H1 (cell line): ENCODE data around the gene C19orf25.

ENCODE experiments used
- CBX5 ChIP-seq: fragments of 300-800, 300-1000 bp; sonication (generic); IDR thresholded peaks from 2 replicates; pipeline ENCODE4 v1.7.1; 2016; ENCODE audit warnings: antibody characterized with exemption, low read length, low read depth
- CTCF ChIP-seq, 3 experiments: IDR thresholded peaks; 1 replicate in 2 of 3; 2 replicates in 1 of 3; pipeline versions ENCODE4 v1.5.1 to v1.6.1; 2011; ENCODE audit warnings: low read length in 3 of 3, mild to moderate bottlenecking in 3 of 3, inconsistent platforms in 2 of 3, low read depth in 1 of 3, moderate library complexity in 1 of 3; ENCODE audit not compliant: insufficient read depth in 1 of 3; ENCODE audit errors: control extremely low read depth in 1 of 3
- EGR1 ChIP-seq: IDR thresholded peaks from 2 replicates; pipeline ENCODE4 v1.6.1; 2011; ENCODE audit warnings: low read depth, low read length, borderline replicate concordance
- EP300 ChIP-seq, 2 experiments: IDR thresholded peaks; 1 replicate in 1 of 2; 2 replicates in 1 of 2; pipeline ENCODE4 v1.6.1; 2011 to 2012; ENCODE audit warnings: low read depth in 2 of 2, low read length in 2 of 2, mild to moderate bottlenecking in 2 of 2, borderline replicate concordance in 1 of 2, inconsistent platforms in 1 of 2, moderate library complexity in 1 of 2
- EZH2 ChIP-seq: fragments of 200-600 bp; sonication (generic); IDR thresholded peaks from 2 replicates; pipeline ENCODE4 v1.7.1; 2012; ENCODE audit warnings: low read depth, mild to moderate bottlenecking, moderate library complexity, low read length, inconsistent platforms; ENCODE audit not compliant: severe bottlenecking
- KDM1A ChIP-seq: fragments of 200-600, 300-600 bp; sonication (generic); IDR thresholded peaks from 2 replicates; pipeline ENCODE4 v1.7.1; 2016; ENCODE audit warnings: mild to moderate bottlenecking, low read length, borderline replicate concordance
- NRF1 ChIP-seq: IDR thresholded peaks from 2 replicates; pipeline ENCODE4 v1.6.1; 2011; ENCODE audit warnings: mild to moderate bottlenecking, low read depth, low read length, improper control_type of control experiment
- SP4 ChIP-seq: IDR thresholded peaks from 2 replicates; pipeline ENCODE4 v1.6.1; 2012; ENCODE audit warnings: low read length, inconsistent platforms
- SUZ12 ChIP-seq: fragments of 200-600 bp; sonication (generic); IDR thresholded peaks from 2 replicates; pipeline ENCODE4 v1.6.1; 2012; ENCODE audit warnings: mild to moderate bottlenecking, inconsistent platforms, low read length, moderate library complexity, mixed read lengths
- TEAD4 ChIP-seq: IDR thresholded peaks from 2 replicates; pipeline ENCODE4 v1.6.1; 2012; ENCODE audit warnings: low read depth, low read length, inconsistent platforms, mixed read lengths
- YY1 ChIP-seq: IDR thresholded peaks from 2 replicates; pipeline ENCODE4 v1.6.1; 2011; ENCODE audit warnings: low read depth, mild to moderate bottlenecking, low read length

GRCh38 chr19:1508507-1508856, 29.5 kb upstream of the C19orf25 start:
- TF ChIP-seq KDM1A: peak; percentile 63; the same call in 1 of the 2 replicates
- no peak for TF ChIP-seq EP300 (IDR thresholded peaks at IDR 0.05; ENCODE audit: borderline replicate concordance in 1 of 2, low read depth in 2 of 2, low read length in 2 of 2)
- TF ChIP-seq SP4: no peak
- TF ChIP-seq CTCF (IDR thresholded peaks at IDR 0.05; ENCODE audit: control extremely low read depth in 1 of 3, insufficient read depth in 1 of 3, low read depth in 1 of 3, low read length in 3 of 3): no peak
- TF ChIP-seq TEAD4: no peak
- TF ChIP-seq EGR1: no peak
- TF ChIP-seq CBX5: no peak
- no peak for TF ChIP-seq YY1
- no peak for TF ChIP-seq SUZ12
- no peak for TF ChIP-seq EZH2
- no peak for TF ChIP-seq NRF1
